Peyer's patch (tissue), 4 donors: ENCODE measurements around the gene MUC20. TPM values are rescaled to one million over a fixed set of nuclear protein-coding genes. Genes with fewer than 3 reads are reported as not detected.

ENCODE experiments used
- DNase-seq, 3 donors: peaks; one replicate each; pipeline ENCODE4 v3.0.0-alpha.2; 2017 to 2019
- H3K27ac ChIP-seq, 4 donors: fragments of 200-600 bp; sonication (generic); one replicate each; pipeline ENCODE4 v1.5.1; 2016 to 2019
- H3K27me3 ChIP-seq, 2 donors: fragments of 200-600 bp; sonication (generic); one replicate each; pipeline ENCODE4 v1.5.1; 2019
- H3K36me3 ChIP-seq, 3 donors: fragments of 200-600 bp; sonication (generic); one replicate each; pipeline ENCODE4 v1.5.1; 2016 to 2019
- H3K4me1 ChIP-seq, 4 donors: fragments of 200-600 bp; sonication (generic); one replicate each; pipeline ENCODE4 v1.5.1; 2016 to 2019
- H3K4me3 ChIP-seq, 4 donors: fragments of 200-600 bp; sonication (generic); 1 replicate in 3 of 4; 2 replicates in 1 of 4; pipeline ENCODE4 v1.5.1; 2016 to 2019; ENCODE audit warnings: mild to moderate bottlenecking in 1 of 4
- H3K9me3 ChIP-seq, 4 donors: fragments of 200-600 bp; sonication (generic); one replicate each; pipeline ENCODE4 v1.5.1; 2016 to 2019; ENCODE audit warnings: mild to moderate bottlenecking in 1 of 4
- POLR2A ChIP-seq, 2 donors: fragments of 450-650 bp; IDR thresholded peaks; one replicate each; pipeline ENCODE4 v1.5.1; 2017; ENCODE audit warnings: antibody characterized with exemption in 2 of 2, mild to moderate bottlenecking in 2 of 2, moderate library complexity in 2 of 2
- total RNA-seq, 4 donors: library from RNA; depleted of rRNA; stranded (reverse); fragments of >200 nt; gene quantifications; one replicate each; pipeline ENCODE4 v1.1.0, GENCODE V29; 2016
- TF ChIP-seq, protein P1 (sequence below), 6 experiments: fragments of 450-650 bp in 4 of 6; fragments of 200-600 bp in 2 of 6; sonication (generic) in 1 of 6; IDR thresholded peaks; one replicate each; pipeline ENCODE4 v1.5.1; 2017 to 2019; ENCODE audit warnings: antibody characterized with exemption in 6 of 6, mild to moderate bottlenecking in 3 of 6, moderate library complexity in 1 of 6

The MUC20 gene
- total RNA-seq, 4 donors from 2014 or later = 57.8 to 120 (median 87.7) TPM

DNA sequence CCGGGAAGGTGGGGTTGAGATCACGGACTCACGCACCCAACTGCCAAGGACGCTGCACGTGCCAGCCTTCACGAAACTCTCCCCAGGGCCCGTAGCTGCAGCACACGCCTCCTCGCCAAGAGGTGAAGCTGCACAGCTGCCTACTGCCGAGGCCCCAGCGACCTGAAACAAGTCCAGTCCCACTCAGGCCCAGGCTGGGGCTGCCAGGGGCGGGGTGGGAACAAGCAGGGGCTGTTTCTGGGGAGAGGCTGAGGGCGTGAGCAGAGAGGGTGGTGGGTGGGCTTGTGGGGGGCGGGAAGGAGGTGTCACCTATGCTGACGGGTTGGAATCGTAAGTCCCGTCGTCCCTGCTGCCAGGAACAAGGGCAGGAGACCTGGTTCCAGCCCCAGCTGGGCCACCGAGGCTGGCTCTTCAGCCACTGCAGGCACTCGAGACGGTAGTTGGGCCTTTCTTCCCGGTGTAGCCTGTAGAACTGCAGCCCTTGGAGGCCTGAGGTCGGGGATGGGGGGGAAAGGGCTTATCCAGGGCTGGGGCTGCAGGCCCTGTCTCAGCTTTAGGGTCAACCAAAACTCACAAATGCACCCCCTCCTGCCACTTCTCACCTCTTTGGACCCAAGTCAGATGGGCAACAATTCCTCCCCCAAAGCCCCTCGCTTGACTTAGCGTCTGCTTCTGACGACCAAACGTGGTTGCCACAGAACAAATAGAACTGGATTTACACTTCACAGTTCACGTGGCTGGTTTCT, 44.4 kb downstream of the MUC20 start:
- Histone ChIP-seq H3K4me3 (no peak overlapping the region), H3K36me3 (no peaks in the 10 kb centered on the region), H3K4me1 (no peaks in the 10 kb centered on the region), H3K27ac (no peak overlapping the region), H3K27me3 (no peaks in the 10 kb centered on the region), H3K9me3 (no peaks in the 10 kb centered on the region)
- TF ChIP-seq, protein P1, sequence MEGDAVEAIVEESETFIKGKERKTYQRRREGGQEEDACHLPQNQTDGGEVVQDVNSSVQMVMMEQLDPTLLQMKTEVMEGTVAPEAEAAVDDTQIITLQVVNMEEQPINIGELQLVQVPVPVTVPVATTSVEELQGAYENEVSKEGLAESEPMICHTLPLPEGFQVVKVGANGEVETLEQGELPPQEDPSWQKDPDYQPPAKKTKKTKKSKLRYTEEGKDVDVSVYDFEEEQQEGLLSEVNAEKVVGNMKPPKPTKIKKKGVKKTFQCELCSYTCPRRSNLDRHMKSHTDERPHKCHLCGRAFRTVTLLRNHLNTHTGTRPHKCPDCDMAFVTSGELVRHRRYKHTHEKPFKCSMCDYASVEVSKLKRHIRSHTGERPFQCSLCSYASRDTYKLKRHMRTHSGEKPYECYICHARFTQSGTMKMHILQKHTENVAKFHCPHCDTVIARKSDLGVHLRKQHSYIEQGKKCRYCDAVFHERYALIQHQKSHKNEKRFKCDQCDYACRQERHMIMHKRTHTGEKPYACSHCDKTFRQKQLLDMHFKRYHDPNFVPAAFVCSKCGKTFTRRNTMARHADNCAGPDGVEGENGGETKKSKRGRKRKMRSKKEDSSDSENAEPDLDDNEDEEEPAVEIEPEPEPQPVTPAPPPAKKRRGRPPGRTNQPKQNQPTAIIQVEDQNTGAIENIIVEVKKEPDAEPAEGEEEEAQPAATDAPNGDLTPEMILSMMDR (IDR thresholded peaks at IDR 0.05) = no peak
- TF ChIP-seq POLR2A (IDR thresholded peaks at IDR 0.05) = no peak
- peak in 1 of 3 donors; percentile 32 for DNase-seq

DNA sequence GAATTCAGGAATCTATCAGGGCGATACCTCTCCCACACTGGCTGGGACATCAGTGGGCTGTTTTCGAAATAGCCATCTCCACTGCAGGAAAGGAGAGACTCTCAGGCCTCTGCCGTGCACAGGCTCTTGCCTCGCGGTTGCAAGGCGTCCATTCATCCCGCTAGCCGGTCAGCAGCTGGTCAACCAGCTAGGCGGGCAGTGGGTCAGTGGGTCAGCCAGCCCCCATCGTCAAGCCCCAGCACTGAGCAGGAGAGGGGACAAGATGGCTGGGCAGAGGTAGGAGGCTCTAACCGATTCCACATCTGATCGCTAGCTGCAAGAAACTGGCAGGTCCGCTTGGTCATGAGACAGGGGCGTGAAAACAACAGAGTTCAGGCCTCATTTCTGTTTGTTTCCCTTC, 45.9 kb downstream of the MUC20 start:
- TF ChIP-seq, protein P1 (IDR thresholded peaks at IDR 0.05) = no peak
- no peak for TF ChIP-seq POLR2A (IDR thresholded peaks at IDR 0.05)
- no peaks in the 10 kb centered on the region for H3K36me3 ChIP-seq
- H3K4me1 ChIP-seq = no peaks in the 10 kb centered on the region
- no peaks in the 10 kb centered on the region for H3K27me3 ChIP-seq
- H3K9me3 ChIP-seq = no peaks in the 10 kb centered on the region
- H3K27ac ChIP-seq = no peak overlapping the region
- no peak for DNase-seq
- no peak overlapping the region for H3K4me3 ChIP-seq

DNA sequence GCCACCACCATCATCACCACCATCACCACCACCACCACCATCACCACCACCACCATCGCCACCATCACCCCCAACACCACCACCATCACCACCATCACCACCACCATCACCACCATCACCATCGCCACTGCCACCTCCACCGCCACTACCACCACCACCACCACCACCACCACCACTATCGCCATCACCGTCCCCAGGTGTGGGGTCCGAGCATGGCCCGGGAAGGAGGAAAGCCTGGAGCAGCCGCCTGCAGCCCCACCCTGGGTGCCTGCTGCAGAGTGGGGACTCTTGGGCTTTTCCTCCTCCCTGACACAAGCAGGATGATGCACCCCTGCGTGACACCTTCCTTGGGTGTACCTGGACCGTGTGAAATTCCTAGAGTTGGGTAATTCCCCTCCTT, 47.0 kb downstream of the MUC20 start:
- Histone ChIP-seq H3K4me1 (no peaks in the 10 kb centered on the region), H3K36me3 (no peaks in the 10 kb centered on the region), H3K27ac (no peak overlapping the region), H3K9me3 (no peaks in the 10 kb centered on the region), H3K4me3 (no peak overlapping the region), H3K27me3 (no peaks in the 10 kb centered on the region)
- no peak for DNase-seq
- TF ChIP-seq, protein P1 (IDR thresholded peaks at IDR 0.05) = no peak
- no peak for TF ChIP-seq POLR2A (IDR thresholded peaks at IDR 0.05)

DNA sequence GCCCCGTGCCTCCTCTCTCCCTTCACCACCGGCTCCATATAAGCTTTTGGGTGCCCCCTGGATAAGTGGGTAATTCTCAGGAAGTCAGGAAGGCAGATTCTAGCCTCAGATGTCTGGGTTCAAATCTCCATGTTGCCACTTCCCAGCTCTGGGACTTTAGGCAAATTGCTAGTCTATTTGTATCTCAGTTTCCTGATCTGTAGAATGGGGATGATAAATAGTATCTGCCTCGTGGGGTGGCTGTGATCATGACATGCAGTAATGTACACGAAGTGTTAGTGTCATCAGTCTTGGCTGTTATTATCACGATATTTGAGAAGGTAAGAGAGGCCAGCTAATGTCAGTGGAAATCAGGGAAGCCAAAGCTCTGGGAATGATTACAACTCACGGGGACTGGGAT, 47.6 kb downstream of the MUC20 start:
- DNase-seq = no peak
- Histone ChIP-seq H3K27me3 (no peaks in the 10 kb centered on the region), H3K4me3 (no peak overlapping the region), H3K27ac (no peak overlapping the region), H3K9me3 (no peaks in the 10 kb centered on the region), H3K36me3 (no peaks in the 10 kb centered on the region), H3K4me1 (no peaks in the 10 kb centered on the region)
- no peak for TF ChIP-seq POLR2A (IDR thresholded peaks at IDR 0.05)
- TF ChIP-seq, protein P1 (IDR thresholded peaks at IDR 0.05) = no peak

DNA sequence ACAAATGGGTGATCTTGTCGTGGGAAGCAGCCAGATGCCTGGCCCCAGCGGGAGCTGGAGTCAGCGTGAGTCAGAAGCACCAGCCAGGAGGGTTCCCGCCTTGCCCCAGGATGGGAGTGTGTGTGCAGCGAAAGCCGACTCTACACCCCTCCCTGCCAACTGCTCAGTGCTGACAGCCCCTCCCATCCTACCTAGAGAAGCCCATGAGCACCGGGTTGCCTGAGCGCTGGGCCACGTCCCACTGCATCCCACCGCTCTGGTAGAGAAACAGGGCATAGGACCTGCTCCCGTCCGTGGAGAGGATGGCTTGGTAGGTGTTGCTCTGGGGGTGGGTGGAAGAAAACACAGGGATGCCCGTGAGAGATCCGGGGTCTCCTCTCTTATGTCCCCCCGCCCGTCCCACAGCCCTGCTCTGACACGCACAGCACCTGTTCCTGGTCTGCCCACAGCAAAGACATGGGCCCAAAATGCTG, 48.1 kb downstream of the MUC20 start:
- Histone ChIP-seq H3K4me1 (no peaks in the 10 kb centered on the region), H3K36me3 (no peaks in the 10 kb centered on the region), H3K27ac (no peak overlapping the region), H3K27me3 (no peaks in the 10 kb centered on the region), H3K9me3 (no peaks in the 10 kb centered on the region), H3K4me3 (no peak overlapping the region)
- TF ChIP-seq, protein P1 (IDR thresholded peaks at IDR 0.05) = no peak
- TF ChIP-seq POLR2A (IDR thresholded peaks at IDR 0.05) = no peak
- no peak for DNase-seq
